Body of pancreas (tissue), 4 donors: ENCODE results near the gene CCDC141. TPM values are rescaled to one million over a fixed set of nuclear protein-coding genes. Genes with fewer than 3 reads are reported as not detected.

Source experiments
- ATAC-seq: fragments of 150-250 bp; one replicate; pipeline ENCODE4 v1.9.1; 2016
- DNase-seq, 4 donors: peaks; one replicate each; pipeline ENCODE4 v3.0.0-alpha.2; 2019
- H3K27ac ChIP-seq, 4 donors: fragments of 200-600 bp; sonication (generic); 1 replicate in 3 of 4; 2 replicates in 1 of 4; pipeline versions ENCODE4 v1.5.1 to v1.6.1; 2016 to 2019; ENCODE audit warnings: mild to moderate bottlenecking in 1 of 4, mixed read lengths in 1 of 4, moderate library complexity in 1 of 4
- H3K27me3 ChIP-seq, 2 donors: fragments of 200-600 bp; sonication (generic); one replicate each; pipeline ENCODE4 v1.6.0; 2016; ENCODE audit warnings: mild to moderate bottlenecking in 1 of 2
- H3K36me3 ChIP-seq, 2 donors: fragments of 200-600 bp; sonication (generic); replicated peaks in 1 of 2; 2 replicates each; pipeline ENCODE4 v1.5.1; 2016; ENCODE audit warnings: low read depth in 2 of 2; ENCODE audit not compliant: insufficient read depth in 1 of 2
- H3K4me1 ChIP-seq: fragments of 200-600 bp; sonication (generic); one replicate; pipeline ENCODE4 v1.6.0; 2016
- H3K4me3 ChIP-seq, 2 donors: fragments of 200-600 bp; sonication (generic); 1 replicate in 1 of 2; 2 replicates in 1 of 2; pipeline ENCODE4 v1.5.1; 2016 to 2019
- H3K9me3 ChIP-seq, 3 donors: fragments of 200-600 bp; sonication (generic); 1 replicate in 2 of 3; 2 replicates in 1 of 3; pipeline ENCODE4 v1.5.1; 2016
- POLR2A ChIP-seq, 3 donors: fragments of 450-650 bp; IDR thresholded peaks; one replicate each; pipeline ENCODE4 v1.6.1; 2016; ENCODE audit warnings: antibody characterized with exemption in 3 of 3, mild to moderate bottlenecking in 2 of 3
- WGBS, 2 donors: methylation state at CpG; one replicate each; pipeline ENCODE4 v1.1.5; 2017; 5-methylcytosine and 5-hydroxymethylcytosine counted together
- intact Hi-C: fragments of 100-400 bp; cut with DNase I; formaldehyde crosslinking; loops from one replicate; pipeline ENCODE4 v1.15.1; 2023
- total RNA-seq, 2 donors: library from RNA; depleted of rRNA; stranded (reverse); fragments of >200 nt; gene quantifications; one replicate each; pipeline ENCODE4 v1.1.0, GENCODE V29; 2016
- TF ChIP-seq, protein P1 (sequence below), 7 experiments: fragments of 450-650 bp in 4 of 7; fragments of 200-600 bp in 3 of 7; sonication (generic) in 3 of 7; IDR thresholded peaks; one replicate each; pipeline ENCODE4 v1.5.1; 2016 to 2019; ENCODE audit warnings: antibody characterized with exemption in 7 of 7

The CCDC141 gene
- total RNA-seq, 2 donors from 2014 or later: 13.7 to 19.4 TPM

DNA sequence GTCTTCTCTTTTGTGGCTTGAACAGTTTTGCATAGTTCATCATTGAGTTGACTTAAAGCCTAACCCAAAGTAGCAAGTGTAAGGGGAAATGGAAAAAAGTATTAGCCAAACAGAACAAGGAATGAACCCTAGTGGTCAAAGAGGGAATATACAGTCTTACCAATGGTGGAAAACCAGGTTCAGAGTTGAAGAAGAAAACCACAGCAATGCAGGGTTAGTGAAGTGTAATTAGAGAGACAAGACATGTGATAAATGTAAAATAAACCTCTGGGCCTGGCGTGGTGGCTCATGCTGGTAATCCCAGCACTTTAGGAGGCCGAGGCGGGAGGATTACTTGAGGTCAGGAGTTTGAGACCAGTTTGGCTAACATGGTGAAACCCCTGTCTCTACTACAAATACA, 245.1 kb downstream of the CCDC141 start:
- peaks cover 22% of the 10 kb centered on the region for H3K4me1 ChIP-seq
- H3K27me3 ChIP-seq: no peaks in the 10 kb centered on the region
- TF ChIP-seq, protein P1, sequence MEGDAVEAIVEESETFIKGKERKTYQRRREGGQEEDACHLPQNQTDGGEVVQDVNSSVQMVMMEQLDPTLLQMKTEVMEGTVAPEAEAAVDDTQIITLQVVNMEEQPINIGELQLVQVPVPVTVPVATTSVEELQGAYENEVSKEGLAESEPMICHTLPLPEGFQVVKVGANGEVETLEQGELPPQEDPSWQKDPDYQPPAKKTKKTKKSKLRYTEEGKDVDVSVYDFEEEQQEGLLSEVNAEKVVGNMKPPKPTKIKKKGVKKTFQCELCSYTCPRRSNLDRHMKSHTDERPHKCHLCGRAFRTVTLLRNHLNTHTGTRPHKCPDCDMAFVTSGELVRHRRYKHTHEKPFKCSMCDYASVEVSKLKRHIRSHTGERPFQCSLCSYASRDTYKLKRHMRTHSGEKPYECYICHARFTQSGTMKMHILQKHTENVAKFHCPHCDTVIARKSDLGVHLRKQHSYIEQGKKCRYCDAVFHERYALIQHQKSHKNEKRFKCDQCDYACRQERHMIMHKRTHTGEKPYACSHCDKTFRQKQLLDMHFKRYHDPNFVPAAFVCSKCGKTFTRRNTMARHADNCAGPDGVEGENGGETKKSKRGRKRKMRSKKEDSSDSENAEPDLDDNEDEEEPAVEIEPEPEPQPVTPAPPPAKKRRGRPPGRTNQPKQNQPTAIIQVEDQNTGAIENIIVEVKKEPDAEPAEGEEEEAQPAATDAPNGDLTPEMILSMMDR (IDR thresholded peaks at IDR 0.05): peak in 4 of 7 experiments; percentile 20 to 42 (median 34)
- no peak for TF ChIP-seq POLR2A (IDR thresholded peaks at IDR 0.05)
- no peak overlapping the region for H3K4me3 ChIP-seq
- WGBS, 2 donors: 95 to 98% methylated on average over 3 of the region's 3 CpGs
- intact Hi-C loops: no loop called here
- H3K27ac ChIP-seq: no peak overlapping the region
- ATAC-seq (no peak), DNase-seq (no peak)
- H3K36me3 ChIP-seq: no peaks in the 10 kb centered on the region
- no peaks in the 10 kb centered on the region for H3K9me3 ChIP-seq

DNA sequence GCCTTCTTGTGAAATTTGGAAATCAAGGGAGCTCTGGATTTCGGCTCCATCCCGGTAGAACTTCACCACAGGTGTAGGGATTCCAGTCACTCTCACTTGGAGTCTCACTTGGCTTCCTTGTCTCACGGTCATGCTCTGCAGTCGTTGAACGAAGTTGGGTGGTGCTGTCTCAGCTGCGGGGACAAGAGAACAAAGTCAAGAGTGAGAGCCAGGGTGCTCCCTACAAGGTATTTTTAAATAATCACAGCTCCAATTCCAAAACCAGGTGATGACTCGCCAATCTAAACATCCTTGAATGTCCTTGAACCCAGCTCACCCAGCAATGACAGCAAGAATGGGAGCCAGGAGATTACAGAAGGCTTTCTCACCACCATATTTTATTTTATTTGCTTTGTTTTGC, 249.4 kb downstream of the CCDC141 start:
- Histone ChIP-seq H3K36me3 (no peaks in the 10 kb centered on the region), H3K9me3 (no peaks in the 10 kb centered on the region), H3K27ac (no peak overlapping the region), H3K27me3 (no peaks in the 10 kb centered on the region), H3K4me3 (no peak overlapping the region), H3K4me1 (no peaks in the 10 kb centered on the region)
- TF ChIP-seq, protein P1 (IDR thresholded peaks at IDR 0.05): no peak
- DNase-seq: no peak
- intact Hi-C loops: no loop called here
- 85 to 87% methylated on average over 7 of the region's 7 CpGs for WGBS, 2 donors
- ATAC-seq: no peak

DNA sequence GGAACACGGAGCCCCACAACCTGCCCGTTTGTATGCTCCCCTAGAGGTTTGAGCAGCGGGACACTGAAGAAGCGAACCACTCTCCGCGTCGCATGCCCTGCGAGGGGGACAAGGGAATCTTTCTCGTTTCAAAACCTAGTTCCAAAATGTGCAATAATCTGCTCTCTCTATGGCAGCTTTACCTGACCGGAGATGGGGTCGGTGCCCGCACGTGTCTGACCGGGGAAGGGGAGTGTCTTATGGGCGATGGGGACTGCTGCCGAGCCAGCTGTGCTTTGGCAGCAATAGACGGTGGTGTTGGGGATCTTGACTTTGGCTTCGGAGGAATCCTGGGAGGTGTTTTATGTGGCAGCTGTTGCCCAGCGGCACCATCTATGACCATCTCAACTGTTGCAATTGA, 250.6 kb downstream of the CCDC141 start:
- DNase-seq (no peak), ATAC-seq (no peak)
- WGBS, 2 donors: 94 to 97% methylated on average over 19 of the region's 19 CpGs
- Histone ChIP-seq H3K27ac (no peak overlapping the region), H3K36me3 (no peaks in the 10 kb centered on the region), H3K9me3 (no peaks in the 10 kb centered on the region), H3K4me1 (no peaks in the 10 kb centered on the region), H3K27me3 (no peaks in the 10 kb centered on the region), H3K4me3 (no peak overlapping the region)
- intact Hi-C loops: loop anchor here (5.0 kb wide), 1 partner anchor 118 kb away; no protein-coding TSS in a partner anchor
- no peak for TF ChIP-seq POLR2A (IDR thresholded peaks at IDR 0.05)
- TF ChIP-seq, protein P1 (IDR thresholded peaks at IDR 0.05): no peak

DNA sequence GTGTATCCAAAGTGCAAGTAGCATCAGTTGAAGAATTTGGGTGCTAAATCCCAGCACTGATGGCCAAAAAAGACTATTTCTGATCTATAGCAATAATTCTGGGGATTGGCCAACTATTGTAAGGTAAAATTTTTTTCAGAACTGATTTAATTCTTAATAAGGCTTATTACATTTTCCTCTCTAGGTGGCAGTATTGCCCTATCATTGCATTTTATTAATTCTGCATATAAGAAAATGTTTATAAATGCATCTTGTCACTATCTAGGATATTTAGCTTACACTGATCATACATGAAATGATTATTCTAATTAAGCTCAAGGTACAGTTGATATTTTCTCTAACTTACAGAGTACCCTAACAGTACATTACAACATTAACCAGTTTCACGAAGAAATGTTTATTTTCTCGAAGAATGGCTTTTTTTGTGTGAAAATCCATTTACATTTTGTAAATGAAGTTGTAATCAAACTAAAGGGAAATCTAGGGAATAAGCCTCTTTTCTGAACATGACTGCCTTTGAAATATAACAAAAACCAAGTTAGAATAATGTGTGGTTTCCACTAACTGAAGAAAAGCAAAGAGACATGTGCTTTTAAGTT, 253.8 kb downstream of the CCDC141 start:
- no peaks in the 10 kb centered on the region for H3K9me3 ChIP-seq
- 83 to 97% methylated on average over 2 of the region's 2 CpGs for WGBS, 2 donors

More for the DNA sequence above, 253.8 kb downstream of the CCDC141 start:
- no peaks in the 10 kb centered on the region for H3K36me3 ChIP-seq
- H3K27me3 ChIP-seq: no peaks in the 10 kb centered on the region
- H3K27ac ChIP-seq: no peak overlapping the region
- ATAC-seq (peak; percentile 48), DNase-seq (no peak)
- H3K4me3 ChIP-seq: no peak overlapping the region
- H3K4me1 ChIP-seq: no peaks in the 10 kb centered on the region
- intact Hi-C loops: loop anchor here (5.0 kb wide), 1 partner anchor 121 kb away; no protein-coding TSS in a partner anchor
- TF ChIP-seq, protein P1 (IDR thresholded peaks at IDR 0.05): peak in 6 of 7 experiments; percentile 52 to 80 (median 75)
- TF ChIP-seq POLR2A (IDR thresholded peaks at IDR 0.05): no peak
